SK-N-SH (cell line): ENCODE data around the gene ZSCAN22. TPM values are rescaled to one million over a fixed set of nuclear protein-coding genes. Genes with fewer than 3 reads are reported as not detected.

Experiments used
- CTCF ChIA-PET: fragments of 300-600, 350-600 bp; formaldehyde crosslinking; extraction: SDS; loops from one replicate; lab custom pipeline; 2021; lab: Yijun Ruan, JAX
- POLR2A ChIA-PET: fragments of 350-600 bp; sonication (Branson Sonifier 250); formaldehyde crosslinking; extraction: SDS; loops from one replicate; lab custom pipeline; 2020; ENCODE audit warnings: antibody characterized with exemption, inconsistent platforms; lab: Yijun Ruan, JAX
- DNase-seq: peaks from one replicate; pipeline ENCODE4 v3.0.0; 2012
- H2AFZ ChIP-seq: fragments of 200-600 bp; sonication (generic); 2 replicates; pipeline ENCODE4 v1.8.1; 2016; ENCODE audit warnings: antibody characterized with exemption, mild to moderate bottlenecking, low read depth
- H3F3A ChIP-seq: fragments of 200-600 bp; sonication (generic); replicated peaks from 2 replicates; pipeline ENCODE3; 2016; ENCODE audit warnings: antibody characterized with exemption, mild to moderate bottlenecking; ENCODE audit not compliant: insufficient read depth
- H3K27ac ChIP-seq, 2 experiments: fragments of 200-500 bp in 1 of 2; fragments of 200-600 bp in 1 of 2; sonication (Bioruptor generic) in 1 of 2; sonication (generic), shearing (Covaris generic) in 1 of 2; 2 replicates each; pipeline versions ENCODE4 v1.5.1 to v1.6.1; 2014 to 2016; ENCODE audit warnings: low read depth in 2 of 2, inconsistent platforms in 1 of 2, low read length in 1 of 2, mild to moderate bottlenecking in 1 of 2, mixed read lengths in 1 of 2
- H3K27me3 ChIP-seq: fragments of 200-600 bp; sonication (generic), shearing (Covaris generic); 2 replicates; pipeline ENCODE4 v1.6.1; 2016; ENCODE audit warnings: mixed run types; ENCODE audit not compliant: insufficient read depth
- H3K36me3 ChIP-seq, 2 experiments: fragments of 200-500 bp in 1 of 2; fragments of 200-600 bp in 1 of 2; sonication (Bioruptor generic) in 1 of 2; sonication (generic) in 1 of 2; replicated peaks in 1 of 2; 2 replicates each; pipeline versions ENCODE3 to v1.5.1; 2014 to 2016; ENCODE audit warnings: low read length in 1 of 2, mild to moderate bottlenecking in 1 of 2; ENCODE audit not compliant: insufficient read depth in 2 of 2, control insufficient read depth in 1 of 2
- H3K4me1 ChIP-seq, 2 experiments: fragments of 200-500 bp in 1 of 2; fragments of 200-600 bp in 1 of 2; sonication (Bioruptor generic) in 1 of 2; sonication (generic), shearing (Covaris generic) in 1 of 2; 2 replicates each; pipeline versions ENCODE4 v1.5.1 to v1.6.1; 2014 to 2016; ENCODE audit warnings: low read depth in 1 of 2, low read length in 1 of 2, mixed run types in 1 of 2; ENCODE audit not compliant: insufficient read depth in 2 of 2, control insufficient read depth in 1 of 2
- H3K4me2 ChIP-seq: fragments of 200-600 bp; sonication (generic), shearing (Covaris generic); 2 replicates; pipeline ENCODE4 v1.6.1; 2017; ENCODE audit warnings: mixed run types
- H3K4me3 ChIP-seq, 2 experiments: fragments of 200-500 bp in 1 of 2; fragments of 200-600 bp in 1 of 2; sonication (Bioruptor generic) in 1 of 2; sonication (generic), shearing (Covaris generic) in 1 of 2; 2 replicates each; pipeline versions ENCODE4 v1.5.1 to v1.8.1; 2014 to 2016; ENCODE audit warnings: low read depth in 2 of 2, inconsistent platforms in 1 of 2, low read length in 1 of 2, mild to moderate bottlenecking in 1 of 2, mixed read lengths in 1 of 2, moderate library complexity in 1 of 2
- H3K79me2 ChIP-seq: fragments of 200-600 bp; sonication (generic); 2 replicates; pipeline ENCODE4 v1.8.1; 2017; ENCODE audit warnings: mild to moderate bottlenecking; ENCODE audit not compliant: insufficient read depth
- H3K9ac ChIP-seq: fragments of 200-600 bp; sonication (generic); 2 replicates; pipeline ENCODE4 v1.6.1; 2017; ENCODE audit warnings: mixed run types
- H3K9me2 ChIP-seq: fragments of 200-600 bp; sonication (generic); 2 replicates; pipeline ENCODE4 v1.6.1; 2017; ENCODE audit warnings: mixed run types
- H3K9me3 ChIP-seq: fragments of 200-600 bp; sonication (generic); 2 replicates; pipeline ENCODE4 v1.6.1; 2017; ENCODE audit warnings: mixed run types, mild to moderate bottlenecking, moderate library complexity
- H4K20me1 ChIP-seq: fragments of 200-600 bp; sonication (generic); 2 replicates; pipeline ENCODE4 v1.6.1; 2017; ENCODE audit warnings: mild to moderate bottlenecking, mixed run types; ENCODE audit not compliant: insufficient read depth
- EP300 ChIP-seq, 2 experiments: IDR thresholded peaks; 2 replicates each; pipeline versions ENCODE4 v1.4.0 to v1.6.1; 2012; ENCODE audit warnings: borderline replicate concordance in 1 of 2, low read depth in 1 of 2, low read length in 1 of 2
- FOSL2 ChIP-seq: IDR thresholded peaks from 2 replicates; pipeline ENCODE4 v1.4.0; 2012; ENCODE audit warnings: low read depth, mild to moderate bottlenecking, moderate library complexity, borderline replicate concordance
- RCOR1 ChIP-seq: fragments of 150-350 bp; IDR thresholded peaks from 2 replicates; pipeline ENCODE4 v1.6.1; 2017; ENCODE audit warnings: antibody characterized with exemption, low read length
- RFX5 ChIP-seq: IDR thresholded peaks from 2 replicates; pipeline ENCODE4 v1.6.1; 2012; ENCODE audit warnings: mild to moderate bottlenecking, improper control_type of control experiment, low read length
- RXRA ChIP-seq: IDR thresholded peaks from 2 replicates; pipeline ENCODE4 v1.4.0; 2012; ENCODE audit warnings: low read depth, mild to moderate bottlenecking, borderline replicate concordance
- TCF12 ChIP-seq: IDR thresholded peaks from 2 replicates; pipeline ENCODE4 v1.4.0; 2012
- TEAD4 ChIP-seq: IDR thresholded peaks from 2 replicates; pipeline ENCODE4 v1.4.0; 2012; ENCODE audit warnings: mild to moderate bottlenecking, borderline replicate concordance; ENCODE audit not compliant: insufficient read depth
- USF2 ChIP-seq: fragments of 150-350 bp; IDR thresholded peaks from 2 replicates; pipeline ENCODE4 v1.6.1; 2017; ENCODE audit warnings: antibody characterized with exemption, low read length, low read depth, borderline replicate concordance
- YY1 ChIP-seq: IDR thresholded peaks from 2 replicates; pipeline ENCODE4 v1.4.0; 2012; ENCODE audit warnings: low read depth, mild to moderate bottlenecking
- WGBS: methylation state at CpG from one replicate; pipeline ENCODE4 v1.1.6; 2017; ENCODE audit warnings: low lambda C conversion rate; 5-methylcytosine and 5-hydroxymethylcytosine counted together
- polyA plus RNA-seq, 3 experiments: library from polyadenylated mRNA; depleted of rRNA; stranded (reverse); fragments of >200 nt; gene quantifications; 2 replicates each; pipeline ENCODE4 v1.2.3, GENCODE V29; 2012

ZSCAN22 gene
- polyA plus RNA-seq, 1 of the 3 experiments (the other 2 are of a cell fraction), result 2.3 TPM

- no peak overlapping the region for H3K4me2 ChIP-seq
Observed at GRCh38 chr19:58355908-58356765, 29.3 kb downstream of the ZSCAN22 start.

GRCh38 chr19:58356766-58357480 lies 30.1 kb downstream of the ZSCAN22 start:
- no peak for TF ChIP-seq TCF12
- TF ChIP-seq FOSL2, result no peak
- no peak for TF ChIP-seq TEAD4
- TF ChIP-seq RXRA, result no peak
- TF ChIP-seq RFX5, result no peak
- TF ChIP-seq EP300 (IDR thresholded peaks at IDR 0.05; ENCODE audit: borderline replicate concordance in 1 of 2, low read depth in 1 of 2, low read length in 1 of 2), result no peak
- no peak for TF ChIP-seq USF2
- TF ChIP-seq YY1, result no peak
- TF ChIP-seq, all 33 proteins: peak for 0
- peaks cover 13% of the 10 kb centered on the region for H3F3A ChIP-seq
- H3K4me2 ChIP-seq, result no peak overlapping the region
- DNase-seq, result no peak
- no peak overlapping the region for H3K27ac ChIP-seq
- H3K36me3 ChIP-seq, result no peaks in the 10 kb centered on the region
- no peaks in the 10 kb centered on the region for H3K27me3 ChIP-seq
- no peaks in the 10 kb centered on the region for H3K9me3 ChIP-seq
- CTCF ChIA-PET, result no interaction called here
- no peak overlapping the region for H3K4me3 ChIP-seq
- H3K79me2 ChIP-seq, result no peaks in the 10 kb centered on the region
- POLR2A ChIA-PET, result no interaction called here
- no peaks in the 10 kb centered on the region for H3K9me2 ChIP-seq
- no peak overlapping the region for H3K9ac ChIP-seq
- H4K20me1 ChIP-seq, result no peaks in the 10 kb centered on the region
- 95% methylated on average over 31 of the region's 75 CpGs for WGBS
- H3K4me1 ChIP-seq, result peaks cover 0 to 8% of the 10 kb centered on the region in 2 experiments; a peak in 2 of 4 replicates
- H2AFZ ChIP-seq, result no peak overlapping the region

More at GRCh38 chr19:58355908-58356765, 29.3 kb downstream of the ZSCAN22 start:
- no peak overlapping the region for H3K27ac ChIP-seq
- peaks cover under 1% of the 10 kb centered on the region; the same call in 1 of the 2 replicates for H3K79me2 ChIP-seq
- peaks cover 6% of the 10 kb centered on the region for H3F3A ChIP-seq
- H3K9me2 ChIP-seq, result no peaks in the 10 kb centered on the region
- H3K9me3 ChIP-seq, result no peaks in the 10 kb centered on the region
- no peaks in the 10 kb centered on the region for H3K27me3 ChIP-seq
- ChIA-PET POLR2A (no interaction called here), CTCF (no interaction called here)
- no peak overlapping the region for H3K4me3 ChIP-seq
- 96% methylated on average over 50 of the region's 94 CpGs for WGBS
- no peak overlapping the region for H3K9ac ChIP-seq
- H4K20me1 ChIP-seq, result no peaks in the 10 kb centered on the region
- TF ChIP-seq RCOR1, result no peak
- peaks cover 0 to 2% of the 10 kb centered on the region in 2 experiments; a peak in 2 of 4 replicates for H3K4me1 ChIP-seq
- no peak for DNase-seq
- no peak overlapping the region for H2AFZ ChIP-seq
- no peaks in the 10 kb centered on the region for H3K36me3 ChIP-seq
